WI38 (cell line): ENCODE data around the gene DET1.
"Not testable (repeated sequence)": the region's sequence is repeated elsewhere in the genome, so short reads cannot be mapped to it uniquely, and the experiment has no call there.

Experiments used
- H3K4me3 ChIP-seq: 2 replicates; pipeline ENCODE4 v1.5.1; 2011; ENCODE audit warnings: low read depth, mild to moderate bottlenecking, control low read depth, low read length
- CTCF ChIP-seq: IDR thresholded peaks from 2 replicates; pipeline ENCODE4 v1.5.1; 2012; ENCODE audit warnings: low read depth, mild to moderate bottlenecking, control low read depth, low read length

The DET1 gene

GRCh38 chr15:88469321-88469720 is 77.2 kb downstream of the DET1 start:
- TF ChIP-seq CTCF = no peak
- H3K4me3 ChIP-seq = no peak overlapping the region

GRCh38 chr15:88468721-88469120 is 77.8 kb downstream of the DET1 start:
- H3K4me3 ChIP-seq = not testable (repeated sequence)

GRCh38 chr15:88467935-88468528 is 78.4 kb downstream of the DET1 start:
- peak overlapping the region; percentile 98 for H3K4me3 ChIP-seq
- TF ChIP-seq CTCF = no peak

- peak within 1 kb of the TSS; percentile 98 for H3K4me3 ChIP-seq
- TF ChIP-seq CTCF = no peak
These were observed 79.2 kb downstream of the DET1 start, which contains the start of the genes MRPL46 and MRPS11 for GRCh38 chr15:88467073-88467934. MRPL46 (minus strand) TSS chr15:88467388; CDS start chr15:88467377, 11 bp downstream. MRPS11 (plus strand) TSS chr15:88467708; CDS start chr15:88467718, 10 bp downstream.

- TF ChIP-seq CTCF = no peak
- H3K4me3 ChIP-seq = peak overlapping the region; percentile 98; the same call in 1 of the 2 replicates
These were observed 80.8 kb downstream of the DET1 start for GRCh38 chr15:88465633-88466224.

GRCh38 chr15:88463870-88464532 is 82.5 kb downstream of the DET1 start:
- no peak overlapping the region for H3K4me3 ChIP-seq
- no peak for TF ChIP-seq CTCF
